ENCODE data around the gene SEL1L3. TPM values are rescaled to one million over a fixed set of nuclear protein-coding genes. Genes with fewer than 3 reads are reported as not detected.

SEL1L3 gene
- total RNA-seq, 1 donor from 2014 or later = 36.0 TPM

- intact Hi-C loops (cut with micrococcal nuclease) = no loop called here
- Mint-ChIP-seq H3K27ac (no peak overlapping the region), H3K27me3 (ENCODE audit: insufficient read depth) (no peaks in the 10 kb centered on the region), H3K4me1 (ENCODE audit: low read depth) (no peaks in the 10 kb centered on the region), H3K9me3 (no peaks in the 10 kb centered on the region), H3K36me3 (ENCODE audit: low read depth) (no peaks in the 10 kb centered on the region), H3K4me3 (no peak overlapping the region)
- DNase-seq (ENCODE audit: low spot score) = no peak
Observed at GRCh38 chr4:25713812-25714211, 149.0 kb downstream of the SEL1L3 start.

GRCh38 chr4:25712611-25713010, 150.2 kb downstream of the SEL1L3 start:
- H3K4me3 Mint-ChIP-seq = no peak overlapping the region
- no peaks in the 10 kb centered on the region for H3K4me1 Mint-ChIP-seq (ENCODE audit: low read depth)
- intact Hi-C loops (cut with micrococcal nuclease) = no loop called here
- no peaks in the 10 kb centered on the region for H3K27me3 Mint-ChIP-seq (ENCODE audit: insufficient read depth)
- H3K9me3 Mint-ChIP-seq = no peaks in the 10 kb centered on the region
- no peak for DNase-seq (ENCODE audit: low spot score)
- H3K27ac Mint-ChIP-seq = no peak overlapping the region
- no peaks in the 10 kb centered on the region for H3K36me3 Mint-ChIP-seq (ENCODE audit: low read depth)

GRCh38 chr4:25710637-25711036, 152.2 kb downstream of the SEL1L3 start:
- no peak overlapping the region for H3K4me3 Mint-ChIP-seq
- H3K27me3 Mint-ChIP-seq (ENCODE audit: insufficient read depth) = no peaks in the 10 kb centered on the region
- no peaks in the 10 kb centered on the region for H3K4me1 Mint-ChIP-seq (ENCODE audit: low read depth)
- no peak overlapping the region for H3K27ac Mint-ChIP-seq
- H3K36me3 Mint-ChIP-seq (ENCODE audit: low read depth) = no peaks in the 10 kb centered on the region
- intact Hi-C loops (cut with micrococcal nuclease) = no loop called here
- DNase-seq (ENCODE audit: low spot score) = no peak
- no peaks in the 10 kb centered on the region for H3K9me3 Mint-ChIP-seq

- Mint-ChIP-seq H3K9me3 (no peaks in the 10 kb centered on the region), H3K27ac (no peak overlapping the region), H3K27me3 (ENCODE audit: insufficient read depth) (no peaks in the 10 kb centered on the region), H3K4me1 (ENCODE audit: low read depth) (no peaks in the 10 kb centered on the region), H3K36me3 (ENCODE audit: low read depth) (no peaks in the 10 kb centered on the region), H3K4me3 (no peak overlapping the region)
- no peak for DNase-seq (ENCODE audit: low spot score)
- intact Hi-C loops (cut with micrococcal nuclease) = no loop called here
Observed at GRCh38 chr4:25704516-25704915, 158.3 kb downstream of the SEL1L3 start.

GRCh38 chr4:25703731-25704388, 158.9 kb downstream of the SEL1L3 start:
- no peak for DNase-seq (ENCODE audit: low spot score)
- Mint-ChIP-seq H3K4me3 (no peak overlapping the region), H3K9me3 (no peaks in the 10 kb centered on the region), H3K4me1 (ENCODE audit: low read depth) (no peaks in the 10 kb centered on the region), H3K36me3 (ENCODE audit: low read depth) (no peaks in the 10 kb centered on the region), H3K27ac (no peak overlapping the region), H3K27me3 (ENCODE audit: insufficient read depth) (peaks cover under 1% of the 10 kb centered on the region)
- intact Hi-C loops (cut with micrococcal nuclease) = no loop called here

- H3K4me3 Mint-ChIP-seq = no peak overlapping the region
- intact Hi-C loops (cut with micrococcal nuclease) = no loop called here
- no peaks in the 10 kb centered on the region for H3K36me3 Mint-ChIP-seq (ENCODE audit: low read depth)
- no peak for DNase-seq (ENCODE audit: low spot score)
- H3K4me1 Mint-ChIP-seq (ENCODE audit: low read depth) = no peaks in the 10 kb centered on the region
- peaks cover 3% of the 10 kb centered on the region for H3K27me3 Mint-ChIP-seq (ENCODE audit: insufficient read depth)
- H3K9me3 Mint-ChIP-seq = no peaks in the 10 kb centered on the region
- no peak overlapping the region for H3K27ac Mint-ChIP-seq
Observed at GRCh38 chr4:25702848-25703247, 159.9 kb downstream of the SEL1L3 start.

GRCh38 chr4:25700661-25701060, 162.1 kb downstream of the SEL1L3 start:
- no peak for DNase-seq (ENCODE audit: low spot score)
- Mint-ChIP-seq H3K4me3 (no peak overlapping the region), H3K4me1 (ENCODE audit: low read depth) (no peaks in the 10 kb centered on the region), H3K27me3 (ENCODE audit: insufficient read depth) (peaks cover 9% of the 10 kb centered on the region), H3K36me3 (ENCODE audit: low read depth) (no peaks in the 10 kb centered on the region), H3K27ac (no peak overlapping the region), H3K9me3 (no peaks in the 10 kb centered on the region)
- intact Hi-C loops (cut with micrococcal nuclease) = no loop called here

- no peak for DNase-seq (ENCODE audit: low spot score)
- H3K4me3 Mint-ChIP-seq = no peak overlapping the region
- no peaks in the 10 kb centered on the region for H3K36me3 Mint-ChIP-seq (ENCODE audit: low read depth)
- no peaks in the 10 kb centered on the region for H3K4me1 Mint-ChIP-seq (ENCODE audit: low read depth)
- no peak overlapping the region for H3K27ac Mint-ChIP-seq
- peaks cover 9% of the 10 kb centered on the region for H3K27me3 Mint-ChIP-seq (ENCODE audit: insufficient read depth)
- no peaks in the 10 kb centered on the region for H3K9me3 Mint-ChIP-seq
- intact Hi-C loops (cut with micrococcal nuclease) = no loop called here
Observed at GRCh38 chr4:25697516-25697915, 165.3 kb downstream of the SEL1L3 start.

Other genes starting within 250 kb of the SEL1L3 start
- not detected in 2 replicates for gene SLC34A2, start 207.1 kb downstream of the SEL1L3 start, total RNA-seq
- gene SMIM20, start 51.2 kb upstream of the SEL1L3 start, total RNA-seq = 19.2 and 21.5 TPM in 2 replicates